ENCODE results near the gene FBL.

FBL gene

DNA sequence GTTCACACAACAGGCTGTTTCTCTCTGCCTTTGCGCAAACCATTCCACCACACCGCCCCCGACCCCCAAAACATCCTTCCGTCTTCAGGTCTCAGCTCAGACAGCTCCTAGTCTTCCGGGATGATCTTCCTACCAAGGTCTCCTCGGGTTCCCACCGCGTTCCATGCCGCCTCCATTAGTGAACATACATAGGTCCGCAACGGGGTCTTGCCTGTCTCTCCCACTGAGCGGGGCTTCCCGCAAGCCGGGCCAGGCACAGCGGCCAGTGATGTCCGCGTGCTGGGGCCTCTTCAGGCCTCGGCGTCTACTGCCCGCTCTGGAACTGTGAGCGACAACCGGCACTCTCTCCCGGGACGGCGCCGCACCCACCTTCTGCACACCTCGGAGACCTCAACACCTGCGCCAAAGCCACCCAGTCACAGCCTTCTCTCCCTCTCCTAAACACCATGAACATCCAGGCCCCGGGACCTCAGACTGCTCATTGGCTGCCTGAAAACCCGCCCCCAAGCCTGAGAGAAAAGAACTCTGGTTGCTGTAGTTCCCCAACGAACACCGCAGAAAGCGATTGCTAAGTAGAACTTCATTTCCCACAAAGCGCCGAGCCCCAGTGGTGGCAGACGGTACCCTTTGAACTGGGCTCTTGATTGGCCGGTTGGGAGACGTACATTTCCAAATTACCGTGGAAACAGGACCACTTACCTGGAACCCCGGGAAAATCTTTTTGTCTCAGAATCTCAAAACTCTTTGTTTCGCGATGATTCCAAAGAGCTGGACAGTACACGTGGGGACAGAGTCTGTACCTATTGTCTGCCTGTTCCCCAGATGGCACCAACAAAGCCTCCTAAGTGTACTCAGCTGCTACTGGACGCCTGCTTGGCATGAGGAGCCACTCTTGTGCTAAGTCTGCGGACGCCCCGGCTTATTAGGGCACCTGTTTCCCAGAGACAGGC, 21.8 kb downstream of the FBL start:
- DNase-seq (ENCODE audit: low read depth) = peak; percentile 74
- TF ChIP-seq, protein P1, sequence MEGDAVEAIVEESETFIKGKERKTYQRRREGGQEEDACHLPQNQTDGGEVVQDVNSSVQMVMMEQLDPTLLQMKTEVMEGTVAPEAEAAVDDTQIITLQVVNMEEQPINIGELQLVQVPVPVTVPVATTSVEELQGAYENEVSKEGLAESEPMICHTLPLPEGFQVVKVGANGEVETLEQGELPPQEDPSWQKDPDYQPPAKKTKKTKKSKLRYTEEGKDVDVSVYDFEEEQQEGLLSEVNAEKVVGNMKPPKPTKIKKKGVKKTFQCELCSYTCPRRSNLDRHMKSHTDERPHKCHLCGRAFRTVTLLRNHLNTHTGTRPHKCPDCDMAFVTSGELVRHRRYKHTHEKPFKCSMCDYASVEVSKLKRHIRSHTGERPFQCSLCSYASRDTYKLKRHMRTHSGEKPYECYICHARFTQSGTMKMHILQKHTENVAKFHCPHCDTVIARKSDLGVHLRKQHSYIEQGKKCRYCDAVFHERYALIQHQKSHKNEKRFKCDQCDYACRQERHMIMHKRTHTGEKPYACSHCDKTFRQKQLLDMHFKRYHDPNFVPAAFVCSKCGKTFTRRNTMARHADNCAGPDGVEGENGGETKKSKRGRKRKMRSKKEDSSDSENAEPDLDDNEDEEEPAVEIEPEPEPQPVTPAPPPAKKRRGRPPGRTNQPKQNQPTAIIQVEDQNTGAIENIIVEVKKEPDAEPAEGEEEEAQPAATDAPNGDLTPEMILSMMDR (IDR thresholded peaks at IDR 0.05; ENCODE audit: control insufficient read depth, insufficient read depth, low read depth, low read length, missing control alignments) = no peak
- peak overlapping the region; percentile 81 for H3K4me3 ChIP-seq (ENCODE audit: control insufficient read depth, low read depth, low read length)

DNA sequence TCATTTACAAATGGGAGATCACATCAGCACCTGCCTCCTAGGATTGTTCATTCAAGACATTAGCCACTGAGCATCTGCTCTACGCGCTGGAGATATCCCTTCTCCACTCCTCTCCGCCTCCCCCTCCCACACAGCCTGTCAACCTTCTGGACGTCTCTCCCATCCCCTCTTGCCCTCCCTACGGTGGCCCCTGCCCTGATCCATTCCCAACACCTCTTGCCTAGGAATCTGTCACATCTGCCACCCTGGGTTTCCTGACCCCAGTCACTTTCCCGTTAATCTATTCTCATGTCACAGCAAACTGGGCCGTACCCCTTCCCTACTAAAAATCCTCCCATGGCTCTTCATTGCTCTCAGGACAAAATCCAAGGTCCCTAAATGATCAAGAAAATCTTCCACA, 22.5 kb downstream of the FBL start:
- H3K4me3 ChIP-seq (ENCODE audit: control insufficient read depth, low read depth, low read length) = peak overlapping the region; percentile 81
- TF ChIP-seq, protein P1 (IDR thresholded peaks at IDR 0.05; ENCODE audit: control insufficient read depth, insufficient read depth, low read depth, low read length, missing control alignments) = no peak
- no peak for DNase-seq (ENCODE audit: low read depth)

- no peak for DNase-seq (ENCODE audit: low read depth)
- TF ChIP-seq, protein P1 (IDR thresholded peaks at IDR 0.05; ENCODE audit: control insufficient read depth, insufficient read depth, low read depth, low read length, missing control alignments) = no peak
- H3K4me3 ChIP-seq (ENCODE audit: control insufficient read depth, low read depth, low read length) = no peak overlapping the region
These were observed 25.5 kb downstream of the FBL start for GRCh38 chr19:39820696-39821095.

GRCh38 chr19:39819786-39820185, 26.4 kb downstream of the FBL start:
- no peak overlapping the region for H3K4me3 ChIP-seq (ENCODE audit: control insufficient read depth, low read depth, low read length)
- TF ChIP-seq, protein P1 (IDR thresholded peaks at IDR 0.05; ENCODE audit: control insufficient read depth, insufficient read depth, low read depth, low read length, missing control alignments) = no peak
- DNase-seq (ENCODE audit: low read depth) = no peak

DNA sequence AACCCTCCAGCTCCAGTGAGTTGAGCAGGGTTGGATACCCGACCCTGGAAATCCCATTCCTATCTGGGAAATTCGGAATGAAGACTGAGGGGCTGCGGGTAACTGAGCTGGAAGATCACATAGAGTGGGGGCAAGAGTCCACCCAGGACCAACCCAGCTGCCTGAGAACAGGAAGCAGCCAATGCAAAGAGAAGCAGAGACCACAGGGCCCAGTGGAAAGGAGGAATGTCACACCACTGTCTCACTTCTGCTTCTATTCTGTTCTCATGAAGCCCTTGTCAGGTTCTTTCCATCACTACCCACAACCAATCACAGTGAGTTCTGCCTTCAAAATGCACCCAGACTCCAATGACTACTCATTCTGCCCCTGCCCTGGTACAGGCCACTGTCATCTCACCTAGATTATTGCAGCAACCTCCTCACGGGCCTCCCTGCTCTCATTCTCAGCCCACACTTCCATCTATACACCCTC, 27.5 kb downstream of the FBL start:
- TF ChIP-seq, protein P1 (IDR thresholded peaks at IDR 0.05; ENCODE audit: control insufficient read depth, insufficient read depth, low read depth, low read length, missing control alignments) = no peak

GRCh38 chr19:39817888-39818561, 28.2 kb downstream of the FBL start:
- H3K4me3 ChIP-seq (ENCODE audit: control insufficient read depth, low read depth, low read length) = no peak overlapping the region
- TF ChIP-seq, protein P1 (IDR thresholded peaks at IDR 0.05; ENCODE audit: control insufficient read depth, insufficient read depth, low read depth, low read length, missing control alignments) = no peak
- no peak for DNase-seq (ENCODE audit: low read depth)

More for the DNA sequence above, 27.5 kb downstream of the FBL start:
- no peak overlapping the region for H3K4me3 ChIP-seq (ENCODE audit: control insufficient read depth, low read depth, low read length)
- no peak for DNase-seq (ENCODE audit: low read depth)
